Breast epithelium (tissue), 4 donors: ENCODE results near the gene EMILIN3. TPM values are rescaled to one million over a fixed set of nuclear protein-coding genes. Genes with fewer than 3 reads are reported as not detected.

ENCODE experiments used
- DNase-seq, 2 donors: peaks; one replicate each; pipeline ENCODE4 v3.0.0-alpha.2; 2019; ENCODE audit warnings: low spot score in 2 of 2
- H3K27ac ChIP-seq, 2 donors: fragments of 200-600 bp; sonication (generic) in 1 of 2; one replicate each; pipeline ENCODE4 v1.5.1; 2016 to 2019; ENCODE audit warnings: mild to moderate bottlenecking in 1 of 2
- H3K27me3 ChIP-seq, 2 donors: fragments of 200-600 bp; sonication (generic) in 1 of 2; one replicate each; pipeline versions ENCODE4 v1.5.1 to v1.6.0; 2017 to 2019; ENCODE audit warnings: control low read depth in 1 of 2, mild to moderate bottlenecking in 1 of 2
- H3K36me3 ChIP-seq: fragments of 200-600 bp; one replicate; pipeline ENCODE4 v1.5.1; 2019
- H3K4me1 ChIP-seq, 2 donors: fragments of 200-600 bp; sonication (generic); one replicate each; pipeline ENCODE4 v1.5.1; 2016 to 2019; ENCODE audit warnings: control low read depth in 1 of 2
- H3K4me3 ChIP-seq, 3 donors: fragments of 200-600 bp; sonication (generic); 1 replicate in 2 of 3; 2 replicates in 1 of 3; pipeline ENCODE4 v1.5.1; 2016 to 2019; ENCODE audit warnings: mild to moderate bottlenecking in 3 of 3, moderate library complexity in 2 of 3
- H3K9me3 ChIP-seq, 2 donors: fragments of 200-600 bp; sonication (generic) in 1 of 2; one replicate each; pipeline ENCODE4 v1.5.1; 2016 to 2019; ENCODE audit warnings: control low read depth in 1 of 2
- CTCF ChIP-seq, 3 donors: fragments of 450-650 bp; IDR thresholded peaks; one replicate each; pipeline ENCODE4 v1.5.1; 2016 to 2017; ENCODE audit warnings: antibody characterized with exemption in 3 of 3, mild to moderate bottlenecking in 3 of 3, moderate library complexity in 3 of 3
- POLR2A ChIP-seq: fragments of 450-650 bp; IDR thresholded peaks from one replicate; pipeline ENCODE4 v1.6.1; 2016; ENCODE audit warnings: antibody characterized with exemption, mild to moderate bottlenecking, moderate library complexity
- POLR2AphosphoS5 ChIP-seq, 3 donors: sonication (generic); formaldehyde crosslinking; IDR thresholded peaks; one replicate each; pipeline ENCODE4 v1.6.1; 2017; ENCODE audit warnings: antibody characterized with exemption in 3 of 3
- intact Hi-C: fragments of 100-400 bp; cut with DNase I; formaldehyde crosslinking; loops from one replicate; pipeline ENCODE4 v1.15.1; 2023; ENCODE audit warnings: low total_unique reads
- total RNA-seq, 3 donors: library from RNA; depleted of rRNA; stranded (reverse); fragments of >200 nt; gene quantifications; one replicate each; pipeline ENCODE4 v1.1.0, GENCODE V29; 2016

The EMILIN3 gene
- total RNA-seq, 3 donors from 2014 or later, result 0.32 to 7.5 (median 1.3) TPM

DNA sequence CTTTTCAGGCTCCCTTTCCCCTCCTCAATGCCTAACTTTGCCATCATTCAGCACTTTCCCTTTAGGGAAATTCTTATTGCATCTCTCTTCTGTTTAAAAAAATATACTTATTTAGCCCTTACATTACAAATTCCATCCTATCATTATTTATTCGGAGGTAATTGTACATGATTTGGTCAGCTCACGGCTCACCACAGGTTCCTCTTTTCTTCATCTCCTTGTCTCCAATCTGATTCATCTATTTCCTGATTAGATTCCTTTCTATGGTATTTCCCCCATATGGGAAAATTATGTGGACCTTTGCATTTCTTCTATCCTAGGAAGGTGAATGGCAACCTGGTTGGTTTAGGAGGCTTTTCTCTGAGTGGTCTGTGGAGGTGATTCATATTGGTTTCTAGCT, 12.9 kb upstream of the EMILIN3 start:
- TF ChIP-seq CTCF (IDR thresholded peaks at IDR 0.05) (no peak), POLR2A (no peak), POLR2AphosphoS5 (IDR thresholded peaks at IDR 0.05) (no peak)

GRCh38 chr20:41377275-41377674, 10.7 kb upstream of the EMILIN3 start:
- intact Hi-C loops, result no loop called here
- Histone ChIP-seq H3K27ac (no peak overlapping the region), H3K27me3 (no peaks in the 10 kb centered on the region), H3K4me3 (no peak overlapping the region), H3K9me3 (no peaks in the 10 kb centered on the region), H3K36me3 (no peaks in the 10 kb centered on the region), H3K4me1 (no peaks in the 10 kb centered on the region)
- DNase-seq, result no peak
- TF ChIP-seq CTCF (IDR thresholded peaks at IDR 0.05) (no peak), POLR2A (no peak), POLR2AphosphoS5 (IDR thresholded peaks at IDR 0.05) (no peak)

More for the DNA sequence above, 12.9 kb upstream of the EMILIN3 start:
- intact Hi-C loops, result no loop called here
- Histone ChIP-seq H3K27ac (no peak overlapping the region), H3K27me3 (no peaks in the 10 kb centered on the region), H3K36me3 (no peaks in the 10 kb centered on the region), H3K9me3 (no peaks in the 10 kb centered on the region), H3K4me3 (no peak overlapping the region), H3K4me1 (no peaks in the 10 kb centered on the region)
- DNase-seq, result no peak

DNA sequence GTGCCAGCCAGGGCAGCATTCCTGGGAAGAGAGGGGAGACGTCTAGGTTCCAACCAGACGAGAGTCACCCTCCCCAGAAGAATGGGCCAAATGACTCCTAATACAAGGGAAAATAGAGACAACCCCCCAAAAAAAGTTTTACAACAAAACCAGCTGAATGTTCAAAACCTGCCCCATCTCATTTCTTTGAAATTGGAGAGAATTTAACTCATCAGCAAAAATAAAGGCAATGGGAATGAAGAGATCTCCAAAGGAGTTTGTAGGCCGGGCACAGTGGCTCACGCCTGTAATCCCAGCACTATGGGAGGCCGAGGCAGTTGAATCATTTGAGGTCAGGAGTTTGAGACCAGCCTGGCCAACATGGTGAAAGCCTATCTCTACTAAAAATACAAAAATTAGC, 9.7 kb upstream of the EMILIN3 start:
- H3K27me3 ChIP-seq, result no peaks in the 10 kb centered on the region
- peaks cover under 1 to 2% of the 10 kb centered on the region in 2 donors for H3K9me3 ChIP-seq
- no peak overlapping the region for H3K4me3 ChIP-seq
- no peak for TF ChIP-seq CTCF (IDR thresholded peaks at IDR 0.05)
- no peak for TF ChIP-seq POLR2A
- TF ChIP-seq POLR2AphosphoS5 (IDR thresholded peaks at IDR 0.05), result no peak
- no peaks in the 10 kb centered on the region for H3K4me1 ChIP-seq
- no peak overlapping the region for H3K27ac ChIP-seq
- intact Hi-C loops, result no loop called here
- no peaks in the 10 kb centered on the region for H3K36me3 ChIP-seq
- no peak for DNase-seq

DNA sequence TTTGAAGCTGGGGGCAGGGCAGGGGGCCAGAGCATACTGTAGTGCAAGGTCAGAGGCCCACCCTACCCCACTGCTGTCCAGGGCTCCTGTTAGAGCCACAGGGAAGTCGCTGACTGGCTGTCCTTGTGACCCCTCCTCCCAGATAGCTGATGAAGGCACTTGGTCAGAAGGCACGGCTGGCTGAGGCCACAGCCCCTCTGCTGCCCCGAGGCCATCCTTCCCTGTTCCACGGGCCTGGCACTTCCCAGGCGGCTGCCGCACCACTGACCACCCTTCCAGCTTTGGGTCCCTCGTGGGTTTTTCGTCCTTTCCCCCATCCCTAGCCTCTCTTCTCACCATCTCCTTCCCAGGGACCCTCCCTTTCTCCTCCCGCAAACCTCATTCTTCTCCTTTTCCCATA, 9.2 kb upstream of the EMILIN3 start:
- intact Hi-C loops, result no loop called here
- TF ChIP-seq POLR2AphosphoS5 (IDR thresholded peaks at IDR 0.05) (no peak), POLR2A (no peak), CTCF (IDR thresholded peaks at IDR 0.05) (no peak)
- DNase-seq, result no peak
- peaks cover 4 to 5% of the 10 kb centered on the region in 2 donors for H3K9me3 ChIP-seq
- no peaks in the 10 kb centered on the region for H3K4me1 ChIP-seq
- H3K27me3 ChIP-seq, result no peaks in the 10 kb centered on the region
- H3K27ac ChIP-seq, result no peak overlapping the region
- no peaks in the 10 kb centered on the region for H3K36me3 ChIP-seq
- no peak overlapping the region for H3K4me3 ChIP-seq

GRCh38 chr20:41373931-41374920, 7.6 kb upstream of the EMILIN3 start:
- intact Hi-C loops, result no loop called here

More at GRCh38 chr20:41373931-41374920, 7.6 kb upstream of the EMILIN3 start:
- no peak for DNase-seq
- H3K4me3 ChIP-seq, result no peak overlapping the region
- H3K27me3 ChIP-seq, result no peaks in the 10 kb centered on the region
- peaks cover 4 to 7% of the 10 kb centered on the region in 2 donors for H3K9me3 ChIP-seq
- TF ChIP-seq POLR2AphosphoS5 (IDR thresholded peaks at IDR 0.05) (no peak), POLR2A (no peak), CTCF (IDR thresholded peaks at IDR 0.05) (no peak)
- no peaks in the 10 kb centered on the region for H3K4me1 ChIP-seq
- no peak overlapping the region for H3K27ac ChIP-seq
- H3K36me3 ChIP-seq, result no peaks in the 10 kb centered on the region
